Peyer's patch (tissue), 4 donors: ENCODE results near the gene UVRAG.

Experiments used
- CTCF ChIP-seq, 6 experiments: fragments of 450-650 bp in 4 of 6; fragments of 200-600 bp in 2 of 6; sonication (generic) in 1 of 6; IDR thresholded peaks; one replicate each; pipeline ENCODE4 v1.5.1; 2017 to 2019; ENCODE audit warnings: antibody characterized with exemption in 6 of 6, mild to moderate bottlenecking in 3 of 6, moderate library complexity in 1 of 6
- POLR2A ChIP-seq, 2 donors: fragments of 450-650 bp; IDR thresholded peaks; one replicate each; pipeline ENCODE4 v1.5.1; 2017; ENCODE audit warnings: antibody characterized with exemption in 2 of 2, mild to moderate bottlenecking in 2 of 2, moderate library complexity in 2 of 2

- no peak for TF ChIP-seq CTCF (IDR thresholded peaks at IDR 0.05)
- no peak for TF ChIP-seq POLR2A (IDR thresholded peaks at IDR 0.05)
Measured at GRCh38 chr11:76088511-76088910, 273.5 kb downstream of the UVRAG start.
